ENCODE results near the gene PCP4. TPM values are rescaled to one million over a fixed set of nuclear protein-coding genes. Genes with fewer than 3 reads are reported as not detected.

PCP4 gene
- total RNA-seq, 1 experiment from 2014 or later = 4.7 TPM

DNA sequence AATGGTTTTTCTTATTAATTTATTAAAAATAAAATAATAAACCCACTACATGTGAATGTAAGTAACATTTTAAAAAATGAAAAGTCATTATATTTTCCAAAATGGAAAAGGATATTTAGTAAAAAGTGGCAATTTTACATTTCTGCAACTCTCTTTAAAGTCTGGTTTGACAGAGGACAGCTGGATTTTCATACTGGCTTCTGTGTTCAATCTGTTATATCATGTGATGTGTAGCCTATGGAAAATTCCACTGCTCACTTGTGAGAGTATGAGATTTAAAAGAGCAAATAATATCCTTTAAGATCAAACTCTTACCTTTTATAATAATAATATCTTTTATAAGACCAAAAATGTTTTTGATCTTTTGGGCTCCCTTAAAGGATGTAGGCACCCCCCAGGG, 33.7 kb downstream of the PCP4 start:
- intact Hi-C loops (cut with micrococcal nuclease; ENCODE audit: unreplicated experiment) = no loop called here
- TF ChIP-seq, protein P1, sequence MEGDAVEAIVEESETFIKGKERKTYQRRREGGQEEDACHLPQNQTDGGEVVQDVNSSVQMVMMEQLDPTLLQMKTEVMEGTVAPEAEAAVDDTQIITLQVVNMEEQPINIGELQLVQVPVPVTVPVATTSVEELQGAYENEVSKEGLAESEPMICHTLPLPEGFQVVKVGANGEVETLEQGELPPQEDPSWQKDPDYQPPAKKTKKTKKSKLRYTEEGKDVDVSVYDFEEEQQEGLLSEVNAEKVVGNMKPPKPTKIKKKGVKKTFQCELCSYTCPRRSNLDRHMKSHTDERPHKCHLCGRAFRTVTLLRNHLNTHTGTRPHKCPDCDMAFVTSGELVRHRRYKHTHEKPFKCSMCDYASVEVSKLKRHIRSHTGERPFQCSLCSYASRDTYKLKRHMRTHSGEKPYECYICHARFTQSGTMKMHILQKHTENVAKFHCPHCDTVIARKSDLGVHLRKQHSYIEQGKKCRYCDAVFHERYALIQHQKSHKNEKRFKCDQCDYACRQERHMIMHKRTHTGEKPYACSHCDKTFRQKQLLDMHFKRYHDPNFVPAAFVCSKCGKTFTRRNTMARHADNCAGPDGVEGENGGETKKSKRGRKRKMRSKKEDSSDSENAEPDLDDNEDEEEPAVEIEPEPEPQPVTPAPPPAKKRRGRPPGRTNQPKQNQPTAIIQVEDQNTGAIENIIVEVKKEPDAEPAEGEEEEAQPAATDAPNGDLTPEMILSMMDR (IDR thresholded peaks at IDR 0.05; ENCODE audit: insufficient read depth in 1 of 2, low read depth in 1 of 2, low read length in 1 of 2, severe bottlenecking in 1 of 2, unreplicated experiment in 1 of 2) = no peak
- no TSS peak for BruUV-seq (replicated peaks)
- DNase-seq = no peak
- Mint-ChIP-seq H3K27ac (ENCODE audit: unreplicated experiment) (no peak overlapping the region), H3K4me3 (ENCODE audit: unreplicated experiment) (no peak overlapping the region), H3K4me1 (ENCODE audit: low read depth, unreplicated experiment) (peaks cover 4% of the 10 kb centered on the region), H3K36me3 (ENCODE audit: insufficient read depth, unreplicated experiment) (no peaks in the 10 kb centered on the region), H3K9me3 (ENCODE audit: unreplicated experiment) (no peaks in the 10 kb centered on the region), H3K27me3 (ENCODE audit: insufficient read depth, unreplicated experiment) (no peaks in the 10 kb centered on the region)
- ChIA-PET CTCF (no interaction called here), POLR2A (no interaction called here)
- Histone ChIP-seq H3K36me3 (ENCODE audit: control insufficient read depth, insufficient read depth, low read length) (no peaks in the 10 kb centered on the region), H3K4me3 (ENCODE audit: low read depth, low read length) (no peak overlapping the region), H3K27me3 (replicated peaks; ENCODE audit: control insufficient read depth, insufficient read depth, low read length) (no peaks in the 10 kb centered on the region), H3K4me1 (no peaks in the 10 kb centered on the region), H3K9me3 (no peaks in the 10 kb centered on the region)

DNA sequence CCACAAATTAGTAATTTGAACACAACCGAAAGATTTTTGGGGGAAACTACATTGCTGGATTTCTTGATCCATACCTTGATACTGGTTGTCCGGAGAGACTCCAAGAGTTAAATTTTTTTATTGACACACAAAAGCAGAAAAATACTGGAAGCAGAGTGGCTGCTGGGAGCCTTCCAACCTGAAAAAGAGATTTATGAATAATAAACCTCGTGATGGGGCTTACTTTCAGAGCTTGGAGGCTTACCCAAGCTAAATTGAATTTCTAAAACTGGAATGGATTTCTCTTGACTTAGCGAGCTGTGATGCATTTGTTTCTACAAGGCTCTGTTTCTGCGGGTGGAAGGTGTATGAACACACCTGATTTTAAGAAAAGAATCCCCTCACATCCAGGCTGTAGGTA, 35.7 kb downstream of the PCP4 start:
- no peak for DNase-seq
- Histone ChIP-seq H3K36me3 (ENCODE audit: control insufficient read depth, insufficient read depth, low read length) (no peaks in the 10 kb centered on the region), H3K27me3 (replicated peaks; ENCODE audit: control insufficient read depth, insufficient read depth, low read length) (no peaks in the 10 kb centered on the region), H3K4me3 (ENCODE audit: low read depth, low read length) (no peak overlapping the region), H3K4me1 (no peaks in the 10 kb centered on the region), H3K9me3 (no peaks in the 10 kb centered on the region)
- no peak overlapping the region for H3K27ac Mint-ChIP-seq (ENCODE audit: unreplicated experiment)
- H3K4me1 Mint-ChIP-seq (ENCODE audit: low read depth, unreplicated experiment) = peaks cover 4% of the 10 kb centered on the region
- H3K27me3 Mint-ChIP-seq (ENCODE audit: insufficient read depth, unreplicated experiment) = no peaks in the 10 kb centered on the region
- BruUV-seq (replicated peaks) = no TSS peak
- H3K9me3 Mint-ChIP-seq (ENCODE audit: unreplicated experiment) = no peaks in the 10 kb centered on the region
- ChIA-PET POLR2A (no interaction called here), CTCF (no interaction called here)
- no peak overlapping the region for H3K4me3 Mint-ChIP-seq (ENCODE audit: unreplicated experiment)
- TF ChIP-seq, protein P1 (IDR thresholded peaks at IDR 0.05; ENCODE audit: insufficient read depth in 1 of 2, low read depth in 1 of 2, low read length in 1 of 2, severe bottlenecking in 1 of 2, unreplicated experiment in 1 of 2) = no peak
- no peaks in the 10 kb centered on the region for H3K36me3 Mint-ChIP-seq (ENCODE audit: insufficient read depth, unreplicated experiment)
- intact Hi-C loops (cut with micrococcal nuclease; ENCODE audit: unreplicated experiment) = no loop called here

DNA sequence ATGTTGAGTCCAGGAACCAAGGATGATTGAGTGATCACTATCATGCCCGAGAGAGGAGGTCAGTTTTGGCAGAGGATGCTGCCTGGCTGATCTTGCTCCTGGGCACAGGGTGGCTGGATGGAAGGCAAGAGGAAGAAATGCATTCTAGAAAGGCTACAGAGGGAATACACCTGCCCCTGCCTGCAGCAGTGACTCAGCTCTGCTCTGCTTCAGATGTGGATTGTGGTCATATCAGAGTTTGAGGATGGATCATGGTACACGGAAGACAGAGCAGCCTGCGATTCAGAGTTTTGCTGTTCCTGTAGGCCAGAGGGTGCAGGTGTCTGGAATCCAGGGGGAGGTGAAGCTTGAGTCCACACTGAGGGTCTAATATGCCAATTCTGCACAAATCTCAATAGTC, 37.2 kb downstream of the PCP4 start:
- no peaks in the 10 kb centered on the region for H3K36me3 Mint-ChIP-seq (ENCODE audit: insufficient read depth, unreplicated experiment)

More for the DNA sequence above, 37.2 kb downstream of the PCP4 start:
- ChIA-PET CTCF (no interaction called here), POLR2A (no interaction called here)
- Histone ChIP-seq H3K36me3 (ENCODE audit: control insufficient read depth, insufficient read depth, low read length) (no peaks in the 10 kb centered on the region), H3K4me1 (no peaks in the 10 kb centered on the region), H3K4me3 (ENCODE audit: low read depth, low read length) (no peak overlapping the region), H3K9me3 (no peaks in the 10 kb centered on the region), H3K27me3 (replicated peaks; ENCODE audit: control insufficient read depth, insufficient read depth, low read length) (no peaks in the 10 kb centered on the region)
- TF ChIP-seq, protein P1 (IDR thresholded peaks at IDR 0.05; ENCODE audit: insufficient read depth in 1 of 2, low read depth in 1 of 2, low read length in 1 of 2, severe bottlenecking in 1 of 2, unreplicated experiment in 1 of 2) = no peak
- Mint-ChIP-seq H3K27me3 (ENCODE audit: insufficient read depth, unreplicated experiment) (no peaks in the 10 kb centered on the region), H3K9me3 (ENCODE audit: unreplicated experiment) (no peaks in the 10 kb centered on the region), H3K27ac (ENCODE audit: unreplicated experiment) (no peak overlapping the region), H3K4me1 (ENCODE audit: low read depth, unreplicated experiment) (peaks cover 4% of the 10 kb centered on the region), H3K4me3 (ENCODE audit: unreplicated experiment) (no peak overlapping the region)
- no peak for DNase-seq
- intact Hi-C loops (cut with micrococcal nuclease; ENCODE audit: unreplicated experiment) = no loop called here
- BruUV-seq (replicated peaks) = no TSS peak

Data from Caco-2 (cell line).